ENCODE data around the gene MEX3B.

The MEX3B gene

GRCh38 chr15:82081914-82082762 is 36.3 kb upstream of the MEX3B start:
- ChIA-PET POLR2A (interaction anchor here (0.5 to 0.7 kb wide), 2 partner anchors 37 to 115 kb away, joined by 3 to 5 read pairs; partner anchors contain the start of gene MEX3B), CTCF (interaction anchor here (0.7 to 2.4 kb wide), 5 partner anchors 10 to 29 kb away, joined by 3 to 18 read pairs (median 3); no protein-coding TSS in a partner anchor)
- no peak overlapping the region for H3K4me3 ChIP-seq (ENCODE audit: low read depth, low read length)
- peak; percentile 93 for DNase-seq (ENCODE audit: low read depth, low spot score)
- TF ChIP-seq, protein P1, sequence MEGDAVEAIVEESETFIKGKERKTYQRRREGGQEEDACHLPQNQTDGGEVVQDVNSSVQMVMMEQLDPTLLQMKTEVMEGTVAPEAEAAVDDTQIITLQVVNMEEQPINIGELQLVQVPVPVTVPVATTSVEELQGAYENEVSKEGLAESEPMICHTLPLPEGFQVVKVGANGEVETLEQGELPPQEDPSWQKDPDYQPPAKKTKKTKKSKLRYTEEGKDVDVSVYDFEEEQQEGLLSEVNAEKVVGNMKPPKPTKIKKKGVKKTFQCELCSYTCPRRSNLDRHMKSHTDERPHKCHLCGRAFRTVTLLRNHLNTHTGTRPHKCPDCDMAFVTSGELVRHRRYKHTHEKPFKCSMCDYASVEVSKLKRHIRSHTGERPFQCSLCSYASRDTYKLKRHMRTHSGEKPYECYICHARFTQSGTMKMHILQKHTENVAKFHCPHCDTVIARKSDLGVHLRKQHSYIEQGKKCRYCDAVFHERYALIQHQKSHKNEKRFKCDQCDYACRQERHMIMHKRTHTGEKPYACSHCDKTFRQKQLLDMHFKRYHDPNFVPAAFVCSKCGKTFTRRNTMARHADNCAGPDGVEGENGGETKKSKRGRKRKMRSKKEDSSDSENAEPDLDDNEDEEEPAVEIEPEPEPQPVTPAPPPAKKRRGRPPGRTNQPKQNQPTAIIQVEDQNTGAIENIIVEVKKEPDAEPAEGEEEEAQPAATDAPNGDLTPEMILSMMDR (IDR thresholded peaks at IDR 0.05; ENCODE audit: insufficient read depth, low read length, missing control alignments): peak; percentile 29

GRCh38 chr15:82080774-82081173 is 35.0 kb upstream of the MEX3B start:
- H3K4me3 ChIP-seq (ENCODE audit: low read depth, low read length): no peak overlapping the region
- TF ChIP-seq, protein P1 (IDR thresholded peaks at IDR 0.05; ENCODE audit: insufficient read depth, low read length, missing control alignments): no peak
- POLR2A ChIA-PET: interaction anchor here (0.6 kb wide), 1 partner anchor 10 kb away, joined by 3 read pairs; no protein-coding TSS in a partner anchor
- CTCF ChIA-PET: interaction anchor here (1.0 to 2.7 kb wide), 7 partner anchors 12 to 671 kb away, joined by 3 to 18 read pairs (median 6); no protein-coding TSS in a partner anchor
- DNase-seq (ENCODE audit: low read depth, low spot score): no peak

DNA sequence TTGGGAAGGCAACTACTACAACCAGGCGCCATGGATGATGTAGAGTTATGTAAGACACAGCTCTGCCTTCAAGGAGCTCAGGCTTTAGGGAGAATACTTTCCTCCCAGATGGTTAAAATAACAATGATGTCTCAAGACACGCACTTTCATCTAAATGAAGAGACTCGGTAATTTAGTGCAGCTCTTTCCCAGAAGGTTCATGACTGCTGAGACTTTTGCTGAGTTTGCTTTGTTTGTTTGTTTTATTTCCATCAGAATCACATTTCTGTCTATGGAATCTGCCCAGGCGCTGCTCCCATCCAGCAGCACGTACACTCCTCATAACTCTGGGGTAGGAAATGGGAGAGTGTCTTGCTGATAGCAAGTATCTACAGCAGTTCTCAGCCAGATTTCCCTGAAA is 33.9 kb upstream of the MEX3B start:
- H3K4me3 ChIP-seq (ENCODE audit: low read depth, low read length): no peak overlapping the region
- peak; percentile 52 for DNase-seq (ENCODE audit: low read depth, low spot score)
- CTCF ChIA-PET: interaction anchor here (1.2 to 2.7 kb wide), 4 partner anchors 16 to 63 kb away, joined by 3 to 12 read pairs (median 6); no protein-coding TSS in a partner anchor
- TF ChIP-seq, protein P1 (IDR thresholded peaks at IDR 0.05; ENCODE audit: insufficient read depth, low read length, missing control alignments): no peak
- POLR2A ChIA-PET: no interaction called here

DNA sequence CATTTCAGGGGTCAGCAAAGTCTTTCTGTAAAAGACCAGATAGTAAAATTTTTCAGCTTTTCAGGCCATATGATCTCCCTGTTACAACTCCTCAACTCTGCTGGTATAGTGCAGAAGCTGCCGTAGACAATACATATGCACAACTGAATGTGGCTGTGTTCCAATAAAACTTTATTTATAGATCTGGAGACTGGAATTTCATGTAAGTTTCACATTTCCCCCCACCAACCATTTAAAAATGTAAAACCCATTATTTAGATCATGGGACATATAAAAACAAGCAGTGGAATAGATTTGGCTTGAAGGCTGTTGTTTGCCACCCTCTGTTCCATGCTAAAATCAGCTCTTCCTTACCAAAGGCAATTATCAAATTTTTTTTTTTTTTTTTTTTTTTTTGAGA is 28.8 kb upstream of the MEX3B start:
- no peak for DNase-seq (ENCODE audit: low read depth, low spot score)
- H3K4me3 ChIP-seq (ENCODE audit: low read depth, low read length): no peak overlapping the region
- ChIA-PET POLR2A (no interaction called here), CTCF (no interaction called here)
- TF ChIP-seq, protein P1 (IDR thresholded peaks at IDR 0.05; ENCODE audit: insufficient read depth, low read length, missing control alignments): no peak

GRCh38 chr15:82072926-82073537 is 27.2 kb upstream of the MEX3B start:
- TF ChIP-seq, protein P1 (IDR thresholded peaks at IDR 0.05; ENCODE audit: insufficient read depth, low read length, missing control alignments): no peak
- no peak for DNase-seq (ENCODE audit: low read depth, low spot score)
- no peak overlapping the region for H3K4me3 ChIP-seq (ENCODE audit: low read depth, low read length)
- ChIA-PET POLR2A (no interaction called here), CTCF (no interaction called here)

DNA sequence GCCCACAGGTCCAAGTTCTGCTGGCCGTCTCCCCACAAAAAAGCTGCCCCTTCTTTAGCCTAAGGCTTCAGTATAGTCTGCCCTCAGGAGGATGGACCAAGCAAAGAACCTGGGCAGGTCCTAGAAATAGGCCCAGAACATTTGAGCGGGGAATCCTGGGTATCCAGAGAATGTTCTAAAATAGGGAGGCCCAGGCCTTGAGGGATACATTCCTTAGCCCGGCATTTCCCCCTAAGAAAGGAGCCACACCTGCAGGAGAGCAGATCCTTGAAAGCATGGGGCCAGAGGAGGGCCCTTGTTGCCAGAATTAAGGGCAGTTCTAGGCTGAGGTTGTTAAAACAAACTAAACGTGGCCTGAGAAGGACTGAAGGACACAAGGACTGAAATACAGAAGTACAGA is 20.6 kb upstream of the MEX3B start:
- ChIA-PET POLR2A (no interaction called here), CTCF (interaction anchor here (1.4 to 1.8 kb wide), 2 partner anchors 12 to 19 kb away, joined by 3 to 4 read pairs; no protein-coding TSS in a partner anchor)
- DNase-seq (ENCODE audit: low read depth, low spot score): no peak
- no peak overlapping the region for H3K4me3 ChIP-seq (ENCODE audit: low read depth, low read length)
- TF ChIP-seq, protein P1 (IDR thresholded peaks at IDR 0.05; ENCODE audit: insufficient read depth, low read length, missing control alignments): no peak

Measured in AG04449 (cell line).